Stimulated activated naive CD8-positive, alpha-beta T cell treated with anti-CD3 and anti-CD28 coated beads, Interleukin-15, Interleukin-2, amounts not matched to agents 100 U/mL and 50 U/mL, for 24 hours (primary cell): ENCODE data around the gene AUP1.
A peak's percentile ranks its signal among the peaks of the same experiment; 100 is the strongest.

Source experiments
- ATAC-seq: fragments of 150-1000 bp; cut with Tn5 transposase; one replicate; pipeline ENCODE4 v1.10.0; 2021
- DNase-seq: peaks from one replicate; pipeline ENCODE4 v3.0.0; 2021

AUP1 gene

DNA sequence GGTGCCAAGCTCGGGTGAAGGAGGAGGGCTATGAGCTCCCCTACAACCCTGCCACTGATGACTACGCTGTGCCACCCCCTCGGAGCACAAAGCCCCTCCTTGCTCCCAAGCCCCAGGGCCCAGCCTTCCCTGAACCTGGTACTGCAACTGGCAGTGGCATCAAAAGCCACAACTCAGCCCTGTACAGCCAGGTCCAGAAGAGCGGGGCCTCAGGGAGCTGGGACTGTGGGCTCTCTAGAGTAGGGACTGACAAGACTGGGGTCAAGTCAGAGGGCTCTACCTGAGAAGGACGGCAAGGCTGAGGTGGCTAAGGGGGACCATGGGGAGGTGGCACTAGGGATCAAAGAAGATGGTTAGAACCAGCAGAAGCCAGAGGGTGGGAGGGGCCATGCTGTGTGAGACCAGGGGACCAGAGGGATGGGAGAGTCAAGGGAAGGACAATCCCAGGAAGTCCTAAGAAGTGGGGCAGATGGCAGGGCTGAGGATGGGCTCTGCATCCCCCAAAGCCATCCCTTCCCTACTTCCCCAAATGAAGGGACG lies 27.4 kb upstream of the AUP1 start:
- ATAC-seq (no peak), DNase-seq (no peak)

DNA sequence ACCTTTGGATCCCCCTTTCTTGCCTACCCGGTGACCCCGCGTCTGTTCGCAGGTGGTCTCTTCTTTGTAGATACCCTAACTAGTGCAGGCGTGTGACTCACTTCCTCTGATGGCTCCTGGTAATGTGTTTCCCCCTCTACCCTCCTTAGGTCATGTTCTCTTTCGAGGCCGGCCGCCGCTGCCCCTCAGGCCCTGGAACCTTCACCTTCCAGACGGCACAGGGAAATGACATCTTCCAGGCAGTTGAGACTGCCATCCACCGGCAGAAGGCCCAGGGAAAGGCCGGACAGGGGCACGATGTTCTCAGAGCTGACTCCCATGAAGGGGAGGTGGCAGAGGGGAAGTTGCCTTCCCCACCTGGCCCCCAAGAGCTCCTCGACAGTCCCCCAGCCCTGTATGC lies 26.7 kb upstream of the AUP1 start:
- ATAC-seq (no peak), DNase-seq (no peak)

DNA sequence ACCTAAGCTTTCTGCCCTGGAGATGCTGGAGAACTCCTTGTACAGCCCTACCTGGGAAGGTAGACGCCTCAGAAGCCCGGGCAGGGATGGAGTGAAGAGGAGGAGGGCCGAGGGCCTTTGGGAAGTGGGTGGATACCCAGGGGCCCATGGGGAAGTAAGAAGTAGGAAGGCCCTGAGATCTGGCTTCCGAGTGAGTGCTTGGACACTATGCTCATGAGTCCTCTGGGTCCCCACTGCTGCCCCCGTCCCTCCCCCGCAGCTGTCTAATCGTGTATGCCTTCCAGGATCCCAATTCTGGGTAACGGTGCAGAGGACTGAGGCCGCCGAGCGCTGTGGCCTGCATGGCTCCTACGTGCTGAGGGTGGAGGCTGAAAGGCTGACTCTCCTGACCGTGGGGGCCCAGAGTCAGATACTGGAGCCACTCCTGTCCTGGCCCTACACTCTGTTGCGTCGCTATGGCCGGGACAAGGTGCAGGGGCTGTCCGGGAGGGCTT lies 26.2 kb upstream of the AUP1 start:
- DNase-seq (no peak), ATAC-seq (no peak)

DNA sequence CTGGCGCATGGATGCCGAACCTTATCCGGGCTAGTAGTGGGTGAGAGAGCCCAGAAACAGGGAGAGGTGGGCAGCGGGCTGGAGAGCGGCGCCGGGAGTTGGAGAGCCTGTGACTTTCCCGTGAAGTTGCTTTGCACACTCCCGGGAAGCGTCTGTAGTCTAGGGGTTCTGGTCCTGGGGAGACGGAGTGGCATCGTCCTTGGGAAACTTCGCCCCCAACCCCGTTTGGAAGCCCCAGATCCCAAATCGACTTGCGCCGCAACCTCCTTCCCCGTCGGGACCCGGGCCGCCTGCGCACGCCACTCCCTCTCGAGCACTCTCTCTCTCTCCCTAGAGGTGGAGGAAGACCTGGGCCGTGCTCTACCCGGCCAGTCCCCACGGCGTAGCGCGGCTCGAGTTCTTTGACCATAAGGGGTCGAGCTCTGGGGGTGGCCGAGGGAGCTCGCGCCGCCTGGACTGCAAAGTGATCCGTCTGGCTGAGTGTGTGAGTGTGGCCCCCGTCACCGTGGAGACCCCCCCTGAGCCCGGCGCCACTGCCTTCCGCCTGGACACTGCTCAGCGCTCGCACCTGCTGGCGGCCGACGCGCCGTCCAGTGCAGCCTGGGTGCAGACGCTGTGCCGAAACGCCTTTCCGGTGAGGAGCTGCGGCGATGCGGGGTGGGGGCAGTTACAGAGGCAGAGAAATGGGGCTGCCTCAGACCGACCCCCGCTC lies 25.5 kb upstream of the AUP1 start:
- DNase-seq (peak; percentile 55), ATAC-seq (peak; percentile 53)

DNA sequence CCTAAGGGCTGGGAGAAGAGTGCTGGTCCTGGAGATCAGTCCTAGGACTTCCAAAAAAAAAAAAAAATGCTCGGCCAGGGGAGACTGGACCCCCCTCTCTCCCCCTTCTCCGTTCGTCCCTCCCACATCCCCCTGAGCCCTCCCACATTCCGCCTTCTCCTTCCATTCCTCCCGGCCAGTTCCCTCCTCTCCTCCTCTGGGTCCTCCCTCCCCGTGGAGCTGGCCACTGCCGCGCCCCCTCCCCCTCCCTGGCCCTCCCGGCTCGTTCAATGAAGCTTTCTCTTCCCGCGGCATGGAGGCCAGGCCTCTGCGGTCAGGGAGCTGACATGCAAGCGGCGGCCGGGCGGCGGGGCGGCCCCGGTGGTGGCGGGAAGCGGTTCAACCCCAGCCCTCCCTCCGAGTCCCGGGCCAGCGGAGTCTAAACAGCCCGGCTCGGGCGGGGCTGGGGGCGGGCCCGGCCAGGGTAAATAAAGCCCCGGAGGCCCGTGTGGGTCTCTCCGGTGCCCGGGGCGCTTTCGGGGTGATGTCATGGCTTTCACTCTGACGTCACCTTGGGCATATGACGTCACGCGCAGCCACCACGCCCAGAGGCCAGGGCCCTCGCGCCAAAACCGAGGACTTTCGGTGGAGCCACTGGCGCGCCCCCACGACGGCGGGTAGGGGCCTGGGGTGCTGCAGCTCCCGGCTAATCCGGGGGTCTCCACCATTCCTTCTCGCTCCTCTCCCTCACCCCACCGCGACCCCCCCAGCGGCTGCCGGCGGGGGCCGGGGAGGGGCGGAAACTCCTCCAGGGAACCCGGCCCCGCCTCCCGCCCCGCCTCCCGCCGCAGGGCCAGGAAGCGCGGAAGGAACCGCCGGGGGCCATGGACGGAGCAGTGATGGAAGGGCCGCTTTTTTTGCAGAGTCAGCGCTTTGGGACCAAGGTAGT lies 24.6 kb upstream of the AUP1 start, which contains the start of the genes DOK1 and LOXL3:
Gene DOK1, plus strand, starts transcription at position 829 of the 928 bp plus-strand sequence. Its CDS starts 35 bp downstream, at position 864.
Gene LOXL3, minus strand, starts transcription at position 51 of the 928 bp plus-strand sequence. CDS start 1,308 bp downstream, outside the sequence.
- peak; percentile 81 for ATAC-seq
- DNase-seq = peak; percentile 92

DNA sequence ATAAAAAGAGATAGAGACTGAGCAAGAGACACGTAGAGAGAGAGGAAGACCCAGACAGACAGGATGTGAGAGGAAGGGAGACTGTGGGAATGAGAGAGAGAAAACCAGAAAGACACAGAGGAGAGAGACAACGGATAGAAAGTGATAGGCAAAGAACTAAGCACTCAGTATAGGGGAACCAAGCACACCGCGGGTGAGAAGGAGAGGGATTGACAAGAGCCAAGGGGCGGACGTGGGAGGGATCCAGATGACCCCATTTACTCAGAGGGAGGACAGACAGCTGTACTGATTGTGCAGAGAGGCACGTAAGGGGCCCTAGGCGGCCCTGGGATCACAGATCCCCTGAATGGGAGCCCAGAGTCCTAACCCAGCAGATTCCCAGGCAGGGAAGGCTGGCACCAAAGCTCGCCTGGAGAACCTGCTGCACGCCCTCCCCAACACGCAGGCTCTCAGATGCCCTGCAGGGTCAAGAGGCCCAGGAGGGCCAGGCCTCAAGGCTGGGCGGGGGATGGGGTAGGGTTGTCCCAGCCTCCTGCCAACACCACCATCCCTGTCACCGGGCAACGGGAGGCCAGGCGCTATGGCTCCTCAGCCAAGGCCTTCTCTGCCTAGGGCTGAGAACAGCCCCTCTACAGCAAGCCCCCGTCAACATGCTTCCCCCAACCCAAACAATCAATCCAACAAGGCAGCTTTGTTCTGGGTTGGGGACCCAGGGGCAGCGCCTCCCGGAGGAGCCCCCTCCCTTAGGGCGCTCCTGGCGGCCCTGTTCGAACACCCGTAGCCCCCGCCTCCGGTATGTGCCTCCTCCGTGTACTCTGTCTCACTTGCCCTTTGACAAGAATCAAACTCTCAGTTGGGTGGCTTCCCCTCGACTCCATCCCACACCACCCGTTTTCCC lies 23.7 kb upstream of the AUP1 start:
- DNase-seq (no peak), ATAC-seq (no peak)

DNA sequence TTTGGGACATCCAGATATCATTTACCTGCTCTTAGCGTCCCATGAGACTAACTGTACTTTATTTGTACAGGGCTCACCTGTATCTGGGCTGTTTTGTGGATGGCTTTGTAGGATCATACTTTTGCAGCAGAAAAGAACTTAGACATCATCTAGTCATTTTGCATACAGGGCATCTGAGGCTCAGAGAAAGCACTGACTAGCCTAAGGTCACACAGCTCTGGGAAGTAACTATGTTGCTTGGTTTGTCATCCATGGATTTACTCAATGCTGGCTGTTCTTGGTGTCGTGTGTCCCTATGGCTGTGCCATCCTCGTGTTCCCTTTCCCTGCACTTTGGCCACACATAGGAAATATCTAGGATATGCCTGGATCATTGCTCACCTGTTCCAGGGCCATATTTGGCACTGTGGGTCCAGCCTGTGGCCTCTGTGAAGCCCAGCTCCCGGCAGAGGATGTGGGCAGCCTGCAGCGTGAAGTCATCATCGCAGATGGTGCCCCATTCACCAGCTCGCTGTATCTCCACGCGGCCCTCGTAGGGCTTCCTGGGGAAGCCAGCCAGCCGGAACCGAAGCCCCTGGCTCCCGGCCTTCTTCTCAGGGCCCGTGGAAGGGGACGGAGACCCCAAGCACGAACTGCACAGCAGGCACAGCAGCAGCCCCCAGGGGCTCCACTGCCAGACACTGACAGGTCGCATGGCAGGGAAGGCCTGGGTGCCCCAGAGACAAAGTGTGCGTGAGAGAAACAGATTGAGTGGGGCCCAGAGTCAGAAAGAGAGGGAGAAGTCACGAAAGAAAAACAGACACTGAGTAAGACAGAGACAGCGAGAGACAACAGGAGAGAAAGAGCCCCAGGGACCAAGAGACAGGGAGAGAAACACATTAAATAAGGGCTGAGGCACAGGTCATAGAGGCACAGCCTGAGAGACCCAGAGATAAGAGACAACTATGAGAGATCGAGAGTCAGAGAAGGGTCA lies 22.7 kb upstream of the AUP1 start:
- DNase-seq (no peak), ATAC-seq (no peak)

DNA sequence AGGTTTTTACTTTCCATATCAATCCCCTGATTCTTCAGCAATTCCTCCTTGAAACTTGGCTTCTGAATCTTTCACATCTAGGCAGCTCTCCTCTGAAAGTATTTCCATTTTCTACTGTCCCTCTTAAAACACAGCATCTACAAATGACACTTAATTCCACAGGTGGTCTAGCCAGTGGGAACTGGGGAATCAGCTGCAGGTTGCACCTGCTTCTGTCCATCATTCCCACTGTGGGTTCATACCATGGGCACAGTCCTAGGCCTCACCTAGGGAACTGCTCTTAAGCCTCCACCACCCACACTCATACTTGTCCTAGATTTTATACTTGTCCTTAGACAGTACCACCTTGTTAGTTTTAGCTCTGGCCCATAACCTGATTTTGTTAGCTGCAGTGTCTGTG lies 22.0 kb upstream of the AUP1 start:
- ATAC-seq = no peak
- DNase-seq = no peak

DNA sequence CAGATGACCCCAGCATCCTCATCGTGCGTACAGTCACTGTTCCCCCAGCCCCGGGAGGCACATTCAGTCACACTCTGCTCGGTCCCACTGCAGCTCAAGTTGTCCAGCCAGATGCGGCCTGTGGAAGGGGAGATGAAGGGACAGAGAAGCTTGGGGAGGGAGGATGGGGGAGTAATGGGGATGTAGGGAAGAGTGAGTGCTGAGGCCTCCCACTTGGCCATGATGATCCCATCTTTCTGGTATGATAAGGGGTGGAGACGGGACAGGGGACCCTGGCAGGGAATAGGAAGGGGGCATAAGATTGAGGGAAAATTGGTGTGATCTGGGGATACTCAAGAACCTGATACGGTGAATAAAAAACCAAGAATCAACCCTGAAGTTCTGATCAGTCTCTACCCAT lies 20.7 kb upstream of the AUP1 start:
- DNase-seq = no peak
- ATAC-seq = no peak

DNA sequence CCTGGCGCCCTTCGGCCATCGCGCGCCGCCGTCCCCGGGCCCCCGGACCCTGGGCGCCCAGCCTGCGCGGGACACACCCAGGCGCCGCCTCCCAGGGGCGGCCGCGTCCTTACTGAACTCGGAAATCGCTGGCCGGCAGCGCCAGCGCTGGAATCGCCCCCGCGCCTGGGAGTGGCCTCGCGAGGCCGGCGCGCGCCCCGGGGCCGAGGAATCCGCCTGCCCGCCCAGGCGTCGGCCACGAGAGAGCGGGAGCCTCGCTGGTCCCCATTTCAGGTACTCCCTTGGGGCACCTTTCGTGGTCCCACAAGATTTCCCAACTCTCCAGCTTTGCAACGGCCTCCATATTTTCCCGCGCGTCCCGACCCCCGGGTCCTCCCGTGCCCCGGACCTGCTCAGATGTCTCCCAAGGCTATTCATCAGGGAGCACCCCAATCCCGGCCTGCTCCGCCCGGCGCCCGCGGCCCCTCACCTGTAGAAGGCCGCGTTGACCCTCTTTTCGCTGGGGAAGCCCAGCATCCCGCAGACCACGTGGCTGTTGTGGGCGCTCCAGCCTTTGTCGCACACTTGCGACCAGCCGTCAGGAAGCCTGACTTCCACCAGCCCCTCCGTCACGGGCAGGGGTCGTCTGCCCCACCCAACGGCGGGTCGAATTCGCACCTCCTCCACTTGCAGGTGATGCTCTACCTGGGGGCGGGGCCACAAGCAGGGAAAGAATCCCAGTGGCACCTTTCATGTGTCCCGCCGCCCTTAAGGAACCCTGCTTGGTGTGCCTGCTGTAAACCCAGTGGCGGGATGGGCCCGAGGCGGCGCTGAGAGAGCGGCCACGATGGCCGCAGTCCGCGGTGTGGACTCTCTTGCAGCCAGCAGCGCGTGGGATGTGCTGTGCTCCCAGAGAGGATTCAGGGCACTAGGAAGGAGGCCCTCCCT lies 19.7 kb upstream of the AUP1 start:
- ATAC-seq (peak; percentile 64), DNase-seq (peak; percentile 52)

DNA sequence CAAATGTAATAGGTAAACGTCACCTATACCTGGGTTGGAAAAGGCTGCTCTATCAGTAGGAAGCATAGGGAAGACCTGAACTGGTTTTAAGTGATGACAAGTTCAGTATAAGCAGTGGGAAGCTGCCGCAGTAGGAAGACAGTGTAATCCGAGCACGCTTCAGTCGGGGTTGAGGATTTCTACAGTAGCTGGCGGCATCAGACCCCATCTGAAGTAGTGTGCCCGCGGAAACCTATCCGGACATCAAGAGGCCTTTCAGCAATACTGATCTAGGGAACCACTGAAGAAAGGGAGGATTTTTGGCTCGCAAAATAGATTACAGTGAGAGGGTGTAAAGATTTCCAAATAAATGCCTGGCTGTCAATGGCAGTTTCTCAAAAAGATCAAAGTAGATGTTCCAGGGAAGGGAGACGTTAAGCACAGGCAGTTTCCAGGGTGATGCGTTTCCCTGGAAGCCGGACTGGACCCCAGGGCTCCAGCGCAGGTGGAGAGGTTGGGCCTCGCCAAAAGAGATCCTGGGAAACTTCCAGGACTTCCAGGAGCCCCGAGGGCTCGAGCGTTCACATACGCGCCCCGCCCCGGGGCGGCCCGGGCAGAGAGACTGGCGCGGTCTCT lies 18.9 kb upstream of the AUP1 start:
- ATAC-seq (no peak), DNase-seq (no peak)

DNA sequence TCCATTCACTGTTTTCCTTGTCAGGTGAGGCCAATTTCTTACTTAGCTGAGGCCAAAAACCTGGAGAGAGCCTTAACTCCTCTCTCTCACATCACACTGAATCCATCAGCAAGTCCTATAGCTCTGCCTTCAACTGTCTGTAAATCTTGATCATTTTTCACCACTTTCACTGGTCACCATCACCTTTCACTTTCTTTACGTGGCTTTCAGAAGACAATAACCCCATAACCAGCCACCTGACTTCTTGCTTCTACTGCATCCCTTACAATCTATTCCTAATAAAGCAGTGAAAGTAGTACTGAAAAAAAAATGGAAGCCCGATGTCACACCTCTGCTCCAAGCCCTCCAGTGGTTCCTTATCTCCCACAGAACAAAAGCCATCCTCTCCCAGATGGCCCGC lies 16.5 kb upstream of the AUP1 start:
- ATAC-seq = no peak
- DNase-seq = no peak

DNA sequence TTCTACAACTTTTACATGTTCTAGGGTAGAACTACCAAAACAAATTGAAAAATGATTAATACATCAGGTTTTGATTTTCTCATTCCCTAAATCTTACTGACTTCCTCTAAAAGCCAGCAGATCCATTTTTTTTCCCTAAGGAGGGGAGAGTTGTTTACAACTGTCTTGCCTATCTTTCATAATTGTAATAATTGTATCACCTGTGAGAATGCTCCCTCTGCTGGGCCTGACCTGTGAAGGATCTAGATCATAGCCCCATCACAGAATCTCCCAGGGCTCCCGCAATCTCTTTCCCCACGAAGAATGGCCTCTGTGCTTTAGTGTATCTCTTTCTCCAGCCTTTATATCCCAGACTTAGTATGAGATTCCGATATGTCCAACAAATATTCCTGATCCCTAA lies 15.1 kb upstream of the AUP1 start:
- DNase-seq (no peak), ATAC-seq (no peak)

DNA sequence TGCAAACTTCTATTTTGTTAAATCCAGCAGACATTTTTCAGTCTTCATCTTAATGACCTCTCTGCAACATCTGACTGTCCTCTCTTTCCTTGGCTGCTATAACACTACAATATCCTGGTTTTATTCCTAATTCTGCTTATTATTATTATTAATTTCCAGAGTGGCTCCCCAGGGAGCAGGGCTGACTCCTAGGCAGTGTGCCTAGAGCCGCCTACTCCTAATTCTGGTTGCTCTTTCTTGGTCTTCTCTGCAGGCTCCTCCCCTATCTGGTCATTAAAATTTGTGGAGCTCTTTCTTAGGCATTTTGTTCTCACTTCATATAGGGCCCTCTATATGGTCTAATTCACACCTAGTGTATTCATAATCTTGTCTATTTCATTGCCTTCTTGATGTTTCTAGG lies 13.5 kb upstream of the AUP1 start:
- ATAC-seq (no peak), DNase-seq (no peak)

DNA sequence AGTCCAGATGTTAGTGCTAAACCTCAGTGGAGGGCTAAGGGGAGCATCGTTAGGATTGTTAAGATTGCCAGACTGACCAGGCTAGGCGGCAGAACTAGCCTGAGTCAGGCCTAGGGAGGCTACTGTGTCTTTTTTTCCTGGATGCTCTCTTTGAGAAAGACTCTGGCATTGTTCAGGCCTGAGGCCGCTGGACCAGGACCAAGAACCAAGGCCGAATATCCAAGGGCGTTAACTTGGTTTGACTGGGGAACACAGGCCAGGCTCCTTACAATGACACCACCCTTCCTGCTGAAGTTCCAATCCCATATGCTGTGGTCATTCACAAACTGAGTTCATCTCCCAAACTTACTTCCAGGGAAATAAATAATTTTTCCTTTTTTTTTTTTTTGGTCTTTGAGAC lies 10.8 kb upstream of the AUP1 start:
- no peak for ATAC-seq
- no peak for DNase-seq

DNA sequence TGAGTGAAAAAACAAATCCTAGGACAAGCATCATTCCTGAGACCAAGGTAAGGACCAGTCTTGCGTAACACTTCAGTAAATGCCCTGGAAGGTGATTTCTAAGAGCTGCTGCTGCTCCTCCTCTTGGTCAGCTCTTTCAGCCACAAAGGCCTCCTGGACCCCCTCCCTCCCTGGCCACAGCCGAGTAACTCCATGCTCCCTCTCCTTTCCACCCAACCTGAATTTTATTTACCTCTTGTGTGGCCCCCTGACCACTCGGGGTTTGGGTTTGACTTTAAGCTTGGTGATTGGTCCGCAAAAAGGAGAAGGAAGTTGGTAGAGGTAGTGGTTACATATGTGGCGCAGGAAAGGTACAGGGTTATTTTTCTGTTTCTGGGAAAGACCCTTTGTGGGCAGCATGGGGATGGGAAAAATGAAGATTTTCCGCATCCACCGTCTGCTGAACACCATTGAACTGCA lies 9.4 kb upstream of the AUP1 start:
- no peak for ATAC-seq

DNA sequence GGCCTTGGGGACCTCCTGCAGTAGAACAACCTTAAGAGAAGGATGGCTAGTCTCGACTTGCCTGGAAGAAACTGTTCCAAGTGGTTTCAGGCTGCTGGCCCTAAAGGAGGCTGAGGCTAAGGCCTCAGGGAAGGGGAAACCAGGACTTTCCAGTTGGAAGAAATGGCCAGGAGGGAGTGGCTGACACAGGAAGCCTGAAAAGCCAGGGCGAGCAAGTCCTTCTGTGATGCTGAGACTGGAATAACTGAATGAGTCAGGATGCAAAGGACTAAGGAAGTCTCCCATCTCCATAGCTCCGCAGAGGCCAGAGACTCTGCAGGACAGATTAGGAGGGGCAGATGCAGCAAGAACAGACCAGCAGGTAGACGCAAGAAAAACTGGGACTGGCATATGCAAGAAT lies 7.6 kb upstream of the AUP1 start:
- ATAC-seq (no peak), DNase-seq (no peak)

More for the DNA sequence above, 9.4 kb upstream of the AUP1 start:
- no peak for DNase-seq

DNA sequence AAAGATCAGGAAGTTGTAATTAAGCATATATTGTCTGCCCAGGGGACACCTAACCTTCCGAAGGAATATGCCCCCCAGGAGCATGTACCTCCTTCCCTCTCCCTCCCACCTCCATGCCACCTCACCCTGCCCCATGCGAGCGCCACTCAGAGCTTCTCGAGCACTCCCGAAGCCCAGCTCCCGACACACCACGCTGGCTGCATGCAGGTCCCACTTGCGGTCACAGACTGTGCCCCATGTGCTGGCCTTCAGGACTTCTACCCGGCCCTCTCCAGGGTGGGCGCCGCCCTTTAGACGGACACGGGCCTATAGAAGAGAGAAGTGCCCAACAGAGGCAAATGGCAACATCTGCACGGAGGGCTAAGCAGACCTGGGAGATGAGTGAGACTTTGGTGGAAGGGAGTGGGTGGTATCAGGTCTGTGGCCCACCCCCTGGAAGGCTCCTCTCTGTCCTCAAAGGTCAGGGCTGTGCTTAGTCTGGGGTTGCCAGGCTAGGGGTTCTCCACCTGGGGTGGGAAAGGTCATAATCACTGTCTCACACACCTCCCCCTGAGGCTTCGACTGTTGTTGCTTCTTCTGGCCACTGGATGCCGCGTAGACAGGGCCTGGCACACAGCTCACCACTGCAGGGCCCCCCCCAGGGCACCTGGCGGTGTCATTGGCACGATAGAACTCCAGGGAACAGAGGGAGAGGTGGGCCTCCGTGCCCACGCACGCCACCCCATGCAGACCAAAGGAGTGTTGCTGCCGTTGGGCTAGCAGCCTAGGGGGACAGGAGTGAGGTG lies 6.9 kb upstream of the AUP1 start:
- DNase-seq = no peak
- ATAC-seq = peak; percentile 68
